Activated CD8-positive, alpha-beta memory T cell treated with anti-CD3 and anti-CD28 coated beads for 24 hours (primary cell): ENCODE results near the gene GALNT17.
"Not testable (repeated sequence)": the region's sequence is repeated elsewhere in the genome, so short reads cannot be mapped to it uniquely, and the experiment has no call there.

Experiments used
- DNase-seq: peaks from one replicate; pipeline ENCODE4 v3.0.0-alpha.2; 2020

GALNT17 gene

DNA sequence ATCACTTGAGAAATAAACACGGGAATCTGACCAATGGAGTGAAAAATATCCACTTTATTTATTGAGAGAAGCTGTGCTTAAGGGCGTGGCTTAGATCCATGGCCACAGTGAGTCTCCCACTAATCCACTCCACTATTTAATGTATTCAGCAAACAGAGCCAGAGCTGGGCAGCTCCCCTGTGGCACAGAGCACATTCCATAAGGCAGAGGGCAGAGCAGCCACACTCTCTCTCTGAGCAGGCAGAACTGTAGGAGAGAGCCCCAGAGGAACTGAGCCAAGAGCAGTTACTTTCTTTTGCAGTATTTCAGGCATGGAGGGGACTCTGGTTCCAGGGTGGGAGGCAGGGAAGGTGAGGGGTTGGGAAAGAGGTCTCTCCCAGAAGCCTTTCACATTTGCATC, 106.0 kb downstream of the GALNT17 start:
- DNase-seq, result no peak

DNA sequence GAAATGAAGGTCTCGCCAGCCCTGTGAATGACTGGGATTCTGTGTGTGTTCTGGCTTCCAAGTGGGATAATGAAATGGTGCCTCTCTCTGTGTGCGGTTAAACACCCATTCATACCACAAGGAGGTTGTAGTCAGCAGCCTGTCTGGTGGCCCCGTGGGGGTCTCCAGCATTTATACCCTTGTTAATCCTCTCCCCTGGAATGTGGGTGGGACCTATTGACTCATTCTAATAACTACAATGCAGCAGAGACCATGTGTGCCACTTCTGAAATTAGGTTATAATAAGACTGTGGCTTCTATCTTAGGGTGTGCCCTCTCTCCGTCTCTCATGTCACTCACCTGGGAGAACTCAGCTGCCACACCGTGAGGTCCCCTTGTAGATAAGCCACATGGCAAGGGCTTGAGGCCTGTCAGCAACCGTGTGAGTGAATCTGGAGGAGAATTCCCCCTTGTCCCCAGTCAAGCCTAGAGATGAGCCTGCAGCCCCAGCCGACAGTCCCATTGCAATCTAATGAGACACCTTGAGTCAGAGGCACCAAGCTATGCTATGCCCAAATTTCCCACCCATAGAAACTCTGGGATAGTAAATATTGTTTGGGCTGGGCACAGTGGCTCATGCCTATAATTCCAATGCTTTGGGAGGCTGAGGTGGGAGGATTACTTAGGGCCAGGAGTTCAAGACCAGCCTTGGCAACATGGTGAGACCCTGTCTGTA, 106.8 kb downstream of the GALNT17 start:
- no peak for DNase-seq

DNA sequence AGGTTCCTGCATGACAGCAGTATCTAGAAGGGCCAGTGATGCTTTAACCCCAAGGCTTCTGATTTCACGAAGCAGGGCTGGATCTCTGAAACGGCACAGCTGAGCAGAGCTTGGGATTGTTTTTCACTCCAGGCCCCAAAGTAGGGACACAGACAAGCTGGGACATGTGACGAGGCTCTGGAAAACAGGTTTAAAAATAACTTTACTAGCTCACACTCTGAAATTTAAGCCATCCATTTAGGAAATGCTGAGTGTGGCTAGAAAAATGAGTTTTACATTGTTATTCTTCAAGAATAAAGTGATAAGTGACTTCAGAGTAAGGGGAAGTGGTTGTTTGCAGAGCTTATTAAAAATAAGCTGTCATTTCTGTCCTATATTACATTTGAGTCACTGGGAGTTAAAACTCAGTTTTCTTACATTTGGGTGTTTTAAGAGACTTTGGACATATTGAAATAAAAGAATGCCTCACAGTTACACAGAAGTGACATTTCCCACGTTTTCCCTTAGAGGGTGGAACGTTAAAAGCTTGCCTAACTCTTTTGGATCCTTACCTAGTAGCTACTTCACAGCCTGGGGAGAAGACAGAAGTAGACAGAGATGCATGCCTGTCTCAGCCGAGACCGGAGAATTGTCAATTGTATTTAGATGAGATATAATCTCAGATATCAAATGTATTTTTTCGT, 107.8 kb downstream of the GALNT17 start:
- no peak for DNase-seq

DNA sequence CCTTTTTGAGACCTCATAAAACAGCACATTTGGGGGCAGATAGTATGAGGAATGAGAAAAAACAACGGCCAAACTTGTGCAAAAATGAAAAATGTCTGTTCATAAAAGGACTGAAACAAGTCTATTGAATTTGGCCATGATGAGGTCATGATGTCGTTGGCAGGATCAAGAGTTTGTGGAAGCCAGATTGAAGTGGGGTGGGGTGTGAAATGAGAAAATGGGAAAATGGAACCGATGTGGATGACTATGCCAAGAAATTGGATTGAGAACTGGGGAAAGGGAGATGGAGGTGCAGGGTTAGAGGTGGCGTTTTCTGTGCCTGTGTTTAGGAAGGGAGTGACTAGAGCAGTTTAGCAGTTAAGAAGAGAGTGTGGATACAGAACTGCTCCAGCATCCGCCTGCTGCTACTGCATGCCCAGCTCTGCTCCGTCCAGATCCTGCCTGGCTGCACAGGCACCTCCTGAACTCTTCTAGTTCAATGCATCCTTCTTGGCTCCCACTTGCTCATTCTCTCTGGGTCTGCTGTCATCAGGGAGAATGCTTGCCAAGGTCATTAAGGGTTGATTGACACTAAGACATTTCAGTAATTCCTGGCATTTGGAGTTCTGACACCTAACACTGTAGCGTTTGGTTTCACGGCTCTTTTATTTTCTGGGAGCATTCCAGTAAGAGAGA, 111.9 kb downstream of the GALNT17 start:
- DNase-seq, result no peak

DNA sequence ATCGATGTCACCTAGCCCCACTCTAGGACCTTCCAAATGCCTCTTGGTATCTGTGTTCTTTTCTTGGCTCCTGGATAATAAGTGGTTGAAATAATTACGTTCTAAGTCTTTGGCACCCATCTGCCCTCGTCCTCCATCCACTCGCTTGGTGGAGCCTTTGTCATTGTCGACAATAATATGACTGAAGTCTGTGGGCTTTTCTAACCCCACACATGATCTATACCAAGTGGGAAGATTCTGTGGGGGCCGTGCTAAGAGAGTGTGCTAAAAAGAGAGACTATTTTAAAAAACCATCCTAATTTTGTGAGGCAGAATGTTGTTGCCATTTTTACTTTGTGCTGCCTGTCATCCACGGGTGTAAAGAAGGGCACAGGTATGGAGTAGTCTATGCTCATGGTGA, 113.1 kb downstream of the GALNT17 start:
- DNase-seq, result no peak

DNA sequence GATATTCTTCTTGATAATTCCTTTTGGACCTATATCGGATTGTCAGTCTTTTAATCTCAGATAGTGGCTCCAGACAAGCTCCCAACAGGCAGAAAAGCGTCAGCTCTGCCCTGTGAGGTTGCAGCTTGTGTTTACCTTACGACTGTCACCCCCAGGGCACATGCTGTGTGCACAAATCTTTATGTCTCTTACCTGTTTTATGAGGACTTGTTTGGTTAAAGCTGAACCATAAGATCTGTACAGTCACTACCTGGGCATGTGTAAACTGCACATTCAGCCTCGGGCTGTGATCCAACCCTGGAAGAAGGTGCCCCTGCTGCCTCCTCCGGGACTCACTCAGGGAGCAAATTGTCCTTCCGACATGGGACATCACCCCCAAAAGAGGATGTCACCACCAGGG, 119.8 kb downstream of the GALNT17 start:
- DNase-seq, result no peak

DNA sequence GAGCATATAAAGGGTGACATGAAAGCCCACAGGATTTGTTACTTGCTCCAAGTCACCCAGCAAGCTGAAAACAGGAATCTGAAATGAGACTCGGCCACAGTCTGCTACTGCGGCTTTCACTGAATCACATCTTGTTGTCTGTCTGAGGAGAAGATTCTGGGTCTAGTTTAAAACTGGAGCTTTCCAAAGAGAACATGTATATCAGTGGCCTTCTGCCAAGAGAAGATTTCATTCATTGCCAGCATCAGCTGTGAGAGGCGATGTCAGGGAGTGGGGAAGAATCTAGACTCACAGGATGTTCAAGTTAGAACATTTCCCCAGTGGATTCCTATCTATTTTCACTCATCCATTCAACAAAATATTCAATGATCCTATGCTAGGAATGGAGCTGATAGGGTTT, 122.8 kb downstream of the GALNT17 start:
- no peak for DNase-seq

DNA sequence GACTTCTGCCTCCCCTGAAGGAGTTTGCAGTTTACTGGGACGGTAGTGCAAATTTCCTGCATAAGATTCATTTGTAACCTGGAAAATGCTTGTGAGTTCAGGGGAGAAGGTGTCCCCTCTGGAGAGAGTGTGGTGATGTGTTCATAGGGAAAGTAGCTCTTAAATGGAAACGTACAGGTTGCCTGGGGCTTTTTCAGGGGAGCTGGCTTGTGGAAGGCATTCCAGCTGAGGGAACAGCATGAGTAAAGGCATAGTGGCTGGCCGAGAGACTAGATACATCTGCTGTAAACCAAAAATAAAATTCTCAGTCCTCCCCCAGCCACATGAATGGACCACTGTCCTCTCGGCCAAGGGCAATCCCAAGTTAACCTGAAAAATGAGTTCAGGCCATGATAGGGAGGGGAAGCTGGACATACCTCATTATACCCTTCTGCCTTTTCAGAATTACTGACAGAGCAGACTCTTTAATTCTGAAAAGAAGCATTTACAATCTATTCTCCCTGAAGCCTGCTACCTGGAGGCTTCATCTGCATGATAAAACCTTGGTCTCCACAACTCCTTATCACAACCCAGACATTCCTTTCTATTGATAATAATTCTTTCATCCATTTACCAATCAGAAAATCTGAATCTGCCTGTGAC, 123.7 kb downstream of the GALNT17 start:
- no peak for DNase-seq

DNA sequence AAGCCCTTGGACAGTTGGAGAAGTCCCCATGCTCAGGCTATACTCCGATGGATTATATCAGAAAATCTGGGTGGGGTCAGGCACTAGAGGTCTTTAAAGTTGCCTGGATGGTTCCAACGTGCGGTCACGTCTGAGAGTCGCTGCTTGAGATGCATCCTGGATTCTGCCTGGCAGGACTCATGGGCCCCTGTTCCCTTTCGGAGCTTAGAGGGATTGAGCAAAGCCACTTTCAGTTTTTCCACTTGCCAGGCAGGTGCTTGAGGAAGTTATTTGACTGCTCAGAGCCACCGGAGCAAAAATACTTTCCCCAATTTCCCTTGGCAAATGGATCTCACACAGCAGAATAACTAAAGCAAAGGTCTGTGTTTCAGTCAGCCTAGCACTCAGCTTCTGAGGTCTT, 129.1 kb downstream of the GALNT17 start:
- DNase-seq, result no peak

DNA sequence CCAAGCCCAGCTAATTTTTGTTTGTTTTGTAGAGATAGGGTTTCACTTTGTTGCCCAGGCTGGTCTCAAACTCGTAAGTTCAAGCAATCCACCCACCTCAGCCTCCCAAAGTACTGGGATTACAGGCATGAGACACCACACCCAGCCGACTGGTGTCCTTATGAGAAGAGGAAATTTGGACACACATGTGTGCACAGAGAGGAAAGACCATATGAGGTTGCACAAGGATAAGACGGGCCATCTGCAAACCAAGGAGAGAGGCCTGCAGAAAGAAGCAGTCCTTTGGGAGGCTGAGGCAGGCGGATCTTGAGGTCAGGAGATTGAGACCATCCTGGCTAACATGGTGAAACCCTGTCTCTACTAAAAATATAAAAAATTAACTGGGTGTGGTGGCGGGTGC, 130.9 kb downstream of the GALNT17 start:
- not testable (repeated sequence) for DNase-seq

DNA sequence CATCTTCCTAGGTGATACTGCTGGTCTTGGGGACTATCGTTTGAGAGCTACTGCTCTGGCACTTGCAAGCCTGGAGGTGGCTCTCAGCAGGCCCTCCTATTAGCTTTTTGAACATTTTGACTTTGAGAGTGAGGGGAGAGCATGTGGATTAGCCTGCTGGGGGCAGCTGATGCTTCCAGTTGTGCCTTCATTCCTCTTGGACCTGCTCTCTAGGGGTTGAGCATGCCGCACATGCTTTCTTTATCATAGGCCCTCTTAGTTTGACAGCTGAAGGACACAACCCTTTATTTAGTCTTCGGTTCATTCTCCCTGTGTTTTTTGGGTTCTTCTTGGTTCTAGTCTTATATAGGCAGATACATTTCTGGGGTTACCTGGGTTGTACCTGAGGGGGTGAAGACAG, 132.1 kb downstream of the GALNT17 start:
- DNase-seq, result no peak

DNA sequence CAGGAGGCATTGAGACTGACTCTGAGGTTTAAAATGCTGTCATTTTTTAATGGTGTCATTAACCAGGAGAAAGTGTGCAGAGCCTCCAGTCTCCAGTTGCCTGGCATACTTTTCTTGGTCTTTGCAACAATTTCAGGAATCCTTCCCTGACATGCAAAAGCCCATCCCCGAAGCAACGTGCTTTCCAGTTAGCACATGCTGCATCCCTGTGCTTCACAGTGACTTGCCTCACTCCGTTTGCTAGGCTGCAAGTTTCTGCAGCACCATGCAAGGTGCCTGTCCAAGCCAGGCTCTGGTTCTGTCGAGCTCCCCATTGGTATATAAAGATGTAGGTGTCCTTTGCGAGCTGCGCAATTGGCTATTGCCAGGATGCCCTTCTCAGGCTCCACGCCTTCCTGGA, 135.0 kb downstream of the GALNT17 start:
- no peak for DNase-seq

DNA sequence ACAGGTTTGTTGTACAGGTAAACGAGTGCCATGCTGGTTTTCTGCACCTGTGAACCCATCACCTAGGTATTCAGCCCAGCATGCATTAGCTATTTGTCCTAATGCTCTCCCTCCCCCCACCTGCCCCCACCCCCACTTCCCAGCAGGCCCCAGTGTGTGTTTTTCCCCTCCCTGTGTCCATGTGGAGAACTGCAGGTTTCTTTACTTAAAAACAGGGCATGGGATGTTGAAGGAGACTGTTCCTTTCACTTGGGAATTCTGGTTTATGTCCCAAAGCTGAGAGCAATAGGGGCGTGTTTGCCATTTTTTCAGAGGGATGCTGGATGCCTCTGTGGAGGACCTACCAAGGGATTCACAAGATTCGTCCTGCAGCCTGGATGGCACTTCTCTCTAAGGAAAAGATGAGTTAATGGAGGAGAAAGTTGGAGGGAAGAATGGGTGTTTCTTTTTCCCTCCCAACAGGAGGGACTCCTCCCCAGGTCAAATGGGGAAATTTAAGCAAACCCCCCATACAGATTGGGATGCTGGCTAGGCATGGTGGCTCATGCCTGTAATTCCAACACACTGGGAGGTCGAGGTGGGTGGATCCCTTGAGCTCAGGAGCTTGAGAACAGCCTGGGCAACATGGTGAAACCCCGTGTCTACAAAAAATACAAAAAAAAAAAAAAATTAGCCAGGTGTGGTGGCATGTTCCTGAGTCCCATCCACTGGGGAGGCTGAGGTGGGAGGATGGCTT, 136.0 kb downstream of the GALNT17 start:
- DNase-seq, result no peak

DNA sequence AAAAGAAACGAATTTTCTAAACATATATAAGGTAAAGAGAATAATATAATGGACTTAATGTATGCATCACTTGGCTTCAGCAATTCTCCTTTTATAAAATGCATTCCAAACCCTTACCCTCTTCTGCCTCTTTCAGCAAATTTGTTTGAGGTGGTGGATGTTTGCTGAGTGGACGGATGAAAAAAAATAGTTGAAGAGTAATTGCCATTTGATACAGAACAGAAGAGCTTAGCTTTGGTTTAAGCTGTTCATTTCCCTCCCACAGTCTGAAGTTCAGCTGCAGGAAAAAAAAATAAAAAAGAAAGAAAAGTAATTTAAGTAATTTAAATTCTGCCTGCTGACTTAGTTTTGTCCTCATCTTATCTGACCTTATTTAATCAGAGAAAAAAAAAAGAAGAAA, 138.6 kb downstream of the GALNT17 start:
- no peak for DNase-seq

DNA sequence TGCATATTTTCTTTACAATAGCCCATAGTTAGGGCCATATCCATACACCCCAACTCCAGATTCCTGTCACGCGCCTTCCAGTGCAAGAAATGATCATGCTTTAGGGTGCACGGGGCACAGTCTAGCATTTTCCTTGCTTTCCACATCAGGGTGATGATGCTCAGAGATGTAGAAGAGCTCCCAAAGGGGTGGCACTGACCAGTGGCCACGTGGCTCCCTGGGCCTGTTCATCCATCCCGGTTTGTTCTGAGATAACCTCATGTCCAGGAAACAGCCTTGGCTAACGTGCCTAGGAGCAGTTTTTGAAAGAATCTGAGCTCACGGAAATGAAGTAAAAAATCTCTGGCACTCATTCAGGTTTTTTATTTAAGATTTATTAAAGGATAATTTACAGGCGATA, 139.3 kb downstream of the GALNT17 start:
- DNase-seq, result no peak

DNA sequence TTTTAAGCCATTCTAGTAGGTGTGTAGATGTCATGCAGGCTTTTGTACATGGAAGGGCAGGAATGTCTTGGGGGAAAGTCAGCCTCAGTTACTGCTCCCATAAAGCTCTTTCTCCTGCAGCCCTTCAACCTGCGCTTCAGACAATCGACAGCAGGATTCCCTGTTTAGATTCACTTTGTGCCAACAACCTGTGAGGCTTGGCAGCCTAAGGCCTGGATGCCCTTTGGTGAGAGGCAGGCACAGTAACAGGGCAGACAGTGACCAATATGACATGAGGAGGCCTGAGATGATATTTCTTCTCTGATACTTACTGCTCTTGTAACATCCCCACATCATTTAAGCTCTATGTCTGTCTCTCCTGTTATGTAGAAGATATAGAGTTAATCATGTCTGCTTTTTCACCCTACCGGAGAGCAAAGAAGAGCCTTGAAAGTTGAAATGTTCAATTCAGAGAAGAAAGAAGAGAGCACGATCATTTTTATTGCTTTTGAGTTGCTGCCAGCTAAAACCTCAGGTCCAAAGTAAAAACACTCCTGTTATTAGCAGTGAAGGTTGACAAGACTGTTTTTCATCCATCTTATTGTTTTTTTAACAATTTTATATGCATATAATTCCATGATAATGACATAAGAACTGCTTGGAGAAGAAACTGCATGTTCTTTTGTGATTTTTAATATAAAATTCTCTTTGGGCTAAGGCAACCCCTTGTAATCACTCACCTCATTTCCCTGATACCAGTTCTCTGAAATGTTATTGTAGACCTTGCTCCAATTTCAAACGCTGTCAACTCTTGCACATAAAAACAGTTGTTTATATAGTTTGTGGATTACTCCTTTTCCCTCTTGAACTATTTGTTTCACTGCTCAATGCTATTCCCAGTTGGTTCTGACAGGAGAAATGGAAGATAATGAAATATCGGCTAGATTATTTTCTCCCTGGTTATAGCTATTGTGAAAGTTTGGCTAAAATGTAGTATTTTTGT, 140.9 kb downstream of the GALNT17 start:
- DNase-seq, result no peak

DNA sequence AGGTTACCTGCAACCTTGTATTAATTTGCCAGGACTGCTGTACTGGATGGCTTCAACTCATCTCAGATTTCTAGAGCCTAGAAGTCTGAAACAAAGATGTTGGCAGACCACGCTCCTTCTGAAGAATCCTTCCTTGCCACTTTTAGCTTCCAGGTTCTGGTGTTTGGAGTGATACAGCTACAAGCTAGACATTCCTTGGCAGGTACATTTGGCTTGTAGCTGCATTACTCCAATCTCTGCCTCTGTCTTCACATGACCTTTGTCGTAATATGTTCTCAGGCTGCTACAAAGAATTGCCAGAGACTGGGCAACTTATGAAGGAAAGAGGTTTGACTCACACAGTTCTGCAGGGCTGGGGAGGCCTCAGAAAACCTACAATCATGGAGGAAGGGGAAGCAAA, 146.3 kb downstream of the GALNT17 start:
- no peak for DNase-seq

DNA sequence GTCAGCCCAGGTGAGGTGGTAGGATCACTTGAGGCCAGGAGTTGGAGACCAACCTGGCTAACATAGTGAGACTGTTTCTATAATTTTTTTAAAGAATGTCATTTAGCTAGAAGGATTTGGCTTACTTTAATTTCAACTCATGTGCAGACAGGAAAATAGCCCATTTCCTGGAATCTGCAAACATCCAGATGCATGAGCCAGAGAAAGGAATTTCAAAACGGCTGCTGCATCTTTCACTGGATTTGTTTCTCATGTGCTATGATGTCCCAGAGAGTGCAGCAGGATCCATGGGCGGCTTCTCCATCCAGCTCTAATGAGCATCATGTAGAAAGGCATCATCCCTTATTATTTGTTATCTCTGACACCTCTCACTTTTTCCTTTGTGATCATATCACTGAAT, 149.3 kb downstream of the GALNT17 start:
- no peak for DNase-seq

DNA sequence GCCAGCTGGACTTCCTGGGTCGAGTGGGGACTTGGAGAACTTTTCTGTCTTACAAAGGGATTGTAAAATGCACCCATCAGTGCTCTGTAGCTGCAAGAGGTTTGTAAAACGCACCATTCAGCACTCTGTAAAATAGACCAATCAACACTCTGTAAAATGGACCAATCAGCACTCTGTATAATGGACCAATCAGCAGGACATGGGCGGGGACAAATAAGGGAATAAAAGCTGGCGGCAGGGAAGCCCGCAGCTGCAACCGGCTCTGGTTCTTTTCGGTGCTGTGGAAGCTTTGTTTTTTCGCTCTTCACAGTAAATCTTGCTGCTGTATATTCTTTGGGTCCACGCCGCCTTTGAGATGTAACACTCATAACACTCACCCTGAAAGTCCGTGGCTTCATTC, 151.9 kb downstream of the GALNT17 start:
- no peak for DNase-seq

DNA sequence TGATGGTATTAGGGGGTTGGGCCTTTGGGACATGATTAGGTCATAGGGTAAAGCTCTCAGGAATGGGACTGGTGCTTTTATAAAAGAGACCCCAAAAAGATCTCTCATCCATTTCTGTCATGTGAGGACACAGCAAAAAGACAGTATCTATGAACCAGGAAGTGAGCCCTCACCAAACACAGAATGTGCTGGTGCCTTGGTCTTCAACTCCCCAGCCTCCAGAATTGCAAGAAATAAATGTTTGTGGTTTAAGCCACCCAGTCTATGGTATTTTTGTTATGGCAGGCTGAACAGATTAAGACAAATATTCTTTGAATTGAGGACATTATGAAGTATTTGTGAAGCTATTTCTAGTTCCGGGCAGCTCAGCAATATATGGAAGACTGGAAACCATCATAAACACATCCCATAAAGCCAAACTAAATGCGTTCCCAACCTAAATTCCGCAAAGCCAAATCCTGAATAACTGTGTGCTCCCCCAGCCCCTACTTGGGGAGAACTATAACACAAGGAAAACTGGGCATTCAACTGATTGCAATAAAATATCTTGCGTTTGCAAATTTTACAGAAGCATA, 153.7 kb downstream of the GALNT17 start:
- DNase-seq, result no peak

DNA sequence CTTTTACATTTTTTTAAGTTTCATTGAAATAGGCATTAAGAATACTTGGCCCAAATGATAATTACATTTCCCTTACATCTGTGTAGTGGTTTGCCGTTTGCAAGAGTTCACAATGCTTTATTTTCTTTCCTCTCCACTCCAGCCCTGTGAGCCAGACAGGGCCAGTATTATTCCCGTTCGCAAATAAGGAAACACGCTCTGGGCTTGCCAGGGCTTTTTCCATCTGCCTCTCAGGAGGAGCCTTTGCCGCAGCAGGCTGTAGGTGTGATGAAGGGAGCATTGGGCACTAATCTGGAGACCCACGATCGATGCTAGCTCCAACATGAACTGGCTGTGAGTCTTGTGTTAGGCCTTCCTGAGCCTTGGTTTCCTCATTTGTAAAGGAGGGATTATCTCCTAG, 154.4 kb downstream of the GALNT17 start:
- no peak for DNase-seq
